Epithelial cell of proximal tubule (primary cell): ENCODE data around the gene SPDYE2B. TPM values are rescaled to one million over a fixed set of nuclear protein-coding genes. Genes with fewer than 3 reads are reported as not detected.
"Not testable (repeated sequence)": the region's sequence is repeated elsewhere in the genome, so short reads cannot be mapped to it uniquely, and the experiment has no call there.

ENCODE experiments used
- DNase-seq: peaks from one replicate; pipeline ENCODE4 v3.0.0-alpha.2; 2011; ENCODE audit warnings: low read depth
- H3K4me3 ChIP-seq: 2 replicates; pipeline ENCODE4 v1.5.1; 2011; ENCODE audit warnings: low read depth, mild to moderate bottlenecking, low read length
- total RNA-seq: library from RNA; depleted of rRNA; stranded (reverse); fragments of >200 nt; gene quantifications from 2 replicates; pipeline ENCODE4 v1.2.3, GENCODE V29; 2015

SPDYE2B gene
- total RNA-seq, 1 donor from 2014 or later = not detected

GRCh38 chr7:102695033-102695552, 45.0 kb downstream of the SPDYE2B start:
- H3K4me3 ChIP-seq, DNase-seq: not testable (repeated sequence)

- H3K4me3 ChIP-seq, DNase-seq: not testable (repeated sequence)
These were observed 45.9 kb downstream of the SPDYE2B start for GRCh38 chr7:102696009-102696408.

- DNase-seq, H3K4me3 ChIP-seq: not testable (repeated sequence)
These were observed 47.8 kb downstream of the SPDYE2B start for GRCh38 chr7:102697642-102698512.

GRCh38 chr7:102698962-102699750, 49.0 kb downstream of the SPDYE2B start:
- H3K4me3 ChIP-seq, DNase-seq: not testable (repeated sequence)

Other genes with a start within 250 kb of the SPDYE2B start
- gene ORAI2, start 216.7 kb upstream of the SPDYE2B start, total RNA-seq = 35.7 and 46.6 TPM in 2 replicates
- gene ALKBH4, start 185.5 kb upstream of the SPDYE2B start, total RNA-seq = 19.3 and 26.9 TPM in 2 replicates
- 27.9 and 30.1 TPM in 2 replicates for gene LRWD1, start 185.3 kb upstream of the SPDYE2B start, total RNA-seq
- 32.8 and 47.4 TPM in 2 replicates for gene POLR2J, start 171.4 kb upstream of the SPDYE2B start, total RNA-seq
- gene RASA4B, start 132.5 kb upstream of the SPDYE2B start, total RNA-seq = 1.4 and 2.3 TPM in 2 replicates
- 1.0 and 2.2 TPM in 2 replicates for gene UPK3BL2, start 106.6 kb upstream of the SPDYE2B start, total RNA-seq
- gene SPDYE2, start 99.1 kb upstream of the SPDYE2B start, total RNA-seq = not detected in 2 replicates
- 4.8 and 16.9 TPM in 2 replicates for gene POLR2J3, start 77.7 kb upstream of the SPDYE2B start, total RNA-seq
- 3.0 and 8.1 TPM in 2 replicates for gene RASA4, start 33.6 kb upstream of the SPDYE2B start, total RNA-seq
- gene UPK3BL1, start 7.5 kb upstream of the SPDYE2B start, total RNA-seq = 12.1 and 17.3 TPM in 2 replicates
- gene POLR2J2, start 21.3 kb downstream of the SPDYE2B start, total RNA-seq = 1.3 TPM in 1 of 2 replicates, not detected in the other
- gene FAM185A, start 98.7 kb downstream of the SPDYE2B start, total RNA-seq = 9.1 and 13.9 TPM in 2 replicates